Subcutaneous adipose tissue (tissue), 4 donors: ENCODE data around the gene RIPK1. TPM values are rescaled to one million over a fixed set of nuclear protein-coding genes. Genes with fewer than 3 reads are reported as not detected.

ENCODE experiments used
- CTCF ChIP-seq: fragments of 450-650 bp; IDR thresholded peaks from one replicate; pipeline ENCODE4 v1.5.1; 2016; ENCODE audit warnings: low read depth, mild to moderate bottlenecking, control low read depth, antibody characterized with exemption, moderate library complexity
- total RNA-seq, 4 donors: library from RNA; depleted of rRNA; stranded (reverse); fragments of >200 nt; gene quantifications; one replicate each; pipeline ENCODE4 v1.1.0, GENCODE V29; 2016

Gene RIPK1
- total RNA-seq, result 10 to 100 TPM; 25.2 to 33.9 (median 29.1) TPM

- TF ChIP-seq CTCF, result no peak
These were observed at the start of gene RIPK1 for GRCh38 chr6:3068329-3069214. RIPK1 (plus strand) TSS chr6:3068494; CDS start chr6:3076824, 8,330 bp downstream.

GRCh38 chr6:3019065-3019464 lies 49.2 kb upstream of the RIPK1 start:
- no peak for TF ChIP-seq CTCF

- no peak for TF ChIP-seq CTCF
These were observed 48.5 kb upstream of the RIPK1 start for GRCh38 chr6:3019749-3020320.

- TF ChIP-seq CTCF, result no peak
These were observed 45.3 kb upstream of the RIPK1 start for GRCh38 chr6:3022765-3023662.

- TF ChIP-seq CTCF, result no peak
These were observed 44.4 kb upstream of the RIPK1 start for GRCh38 chr6:3023663-3024483.

GRCh38 chr6:3026791-3027626 lies 41.3 kb upstream of the RIPK1 start:
- no peak for TF ChIP-seq CTCF
